Spleen (tissue), 13 donors: ENCODE measurements around the gene STON2. TPM values are rescaled to one million over a fixed set of nuclear protein-coding genes. Genes with fewer than 3 reads are reported as not detected.

ENCODE experiments used
- DNase-seq: peaks from one replicate; pipeline ENCODE4 v3.0.0-alpha.2; 2020
- H3K27ac ChIP-seq, 8 donors: fragments of 200-600 bp; sonication (generic) in 7 of 8; 1 replicate in 4 of 8; 2 replicates in 4 of 8; pipeline versions ENCODE4 v1.5.0 to v1.8.0; 2016 to 2021; ENCODE audit warnings: inconsistent platforms in 4 of 8, mild to moderate bottlenecking in 4 of 8, moderate library complexity in 1 of 8
- H3K27me3 ChIP-seq, 7 donors: fragments of 200-600 bp; sonication (generic) in 6 of 7; replicated peaks in 1 of 7; 1 replicate in 4 of 7; 2 replicates in 3 of 7; pipeline versions ENCODE4 v1.5.0 to v1.8.0; 2016 to 2021; ENCODE audit warnings: inconsistent platforms in 3 of 7, mild to moderate bottlenecking in 1 of 7
- H3K36me3 ChIP-seq, 6 donors: fragments of 200-600 bp; sonication (generic) in 5 of 6; 1 replicate in 4 of 6; 2 replicates in 2 of 6; pipeline versions ENCODE4 v1.5.0 to v1.8.0; 2016 to 2021; ENCODE audit warnings: inconsistent platforms in 2 of 6
- H3K4me1 ChIP-seq, 6 donors: fragments of 200-600 bp; sonication (generic) in 5 of 6; 1 replicate in 3 of 6; 2 replicates in 3 of 6; pipeline versions ENCODE4 v1.5.0 to v1.8.0; 2016 to 2021; ENCODE audit warnings: inconsistent platforms in 3 of 6
- H3K4me3 ChIP-seq, 8 donors: fragments of 200-600 bp; sonication (generic) in 7 of 8; 1 replicate in 4 of 8; 2 replicates in 4 of 8; pipeline versions ENCODE4 v1.5.0 to v1.8.0; 2016 to 2021; ENCODE audit warnings: inconsistent platforms in 4 of 8, mild to moderate bottlenecking in 4 of 8, moderate library complexity in 2 of 8
- H3K9me3 ChIP-seq, 8 donors: fragments of 200-600 bp; sonication (generic) in 7 of 8; 1 replicate in 4 of 8; 2 replicates in 4 of 8; pipeline versions ENCODE4 v1.5.0 to v1.8.0; 2016 to 2021; ENCODE audit warnings: inconsistent platforms in 4 of 8
- POLR2A ChIP-seq, 3 donors: fragments of 450-650 bp; IDR thresholded peaks; one replicate each; pipeline ENCODE4 v1.5.1; 2017; ENCODE audit warnings: antibody characterized with exemption in 3 of 3, mild to moderate bottlenecking in 1 of 3
- POLR2AphosphoS5 ChIP-seq, 3 donors: sonication (generic); formaldehyde crosslinking; IDR thresholded peaks; one replicate each; pipeline ENCODE4 v1.5.1; 2017; ENCODE audit warnings: antibody characterized with exemption in 3 of 3
- WGBS, 5 donors: extraction: QIAGEN DNeasy Blood & Tissue Kit in 3 of 5; methylation state at CpG; one replicate each; pipeline versions ENCODE4 v1.1.5 to v1.1.7; 2013 to 2018; 5-methylcytosine and 5-hydroxymethylcytosine counted together
- intact Hi-C: fragments of 100-400 bp; cut with DNase I; formaldehyde crosslinking; loops from one replicate; pipeline ENCODE4 v1.15.0; 2023; ENCODE audit warnings: low total_unique reads
- long read RNA-seq, 2 donors: transcript quantifications; one replicate each; lab custom pipeline, GENCODE V29; 2026
- polyA plus RNA-seq, 3 donors: library from polyadenylated mRNA; stranded (reverse); fragments of 200-250 nt; gene quantifications; one replicate each; pipeline ENCODE4 v1.2.1, GENCODE V29; 2013
- total RNA-seq, 7 donors: library from RNA; depleted of rRNA in 3 of 7; stranded (reverse); fragments of >200 nt in 3 of 7; fragmentation: NEBNext Ultra II Directional in 4 of 7; extraction: Animal tissue kit (Norgen Biotek cat#: 25700) in 4 of 7; gene quantifications; one replicate each; pipeline versions ENCODE4 v1.1.0 to v1.2.1, GENCODE V29; 2016 to 2021
- TF ChIP-seq, protein P1 (sequence below), 11 experiments: fragments of 200-600 bp in 7 of 11; fragments of 450-650 bp in 4 of 11; sonication (generic) in 4 of 11; IDR thresholded peaks in 8 of 11; conservative IDR thresholded peaks in 3 of 11; 1 replicate in 7 of 11; 2 replicates in 4 of 11; pipeline versions ENCODE4 v1.4.0 to v1.8.0; 2016 to 2021; ENCODE audit warnings: antibody characterized with exemption in 11 of 11, inconsistent platforms in 4 of 11, mild to moderate bottlenecking in 1 of 11
- donor health status: healthy with polysubstance abuse.
- donor health status: DM: no; HTN: no; CAD: no; lungs with moderate emphysema.
- donor health status: DM: no; HTN: no; CAD: no.
- donor health status: Bipolar disorder and iron deficiency.
- donor health status: healthy.
- donor health status: DM: no; HTN: no; CAD: no.
- donor health status: DM: yes; HTN: yes; CAD: no.

The STON2 gene
- total RNA-seq (100 to 1,000 TPM in 6 of 7 donors, 10 to 100 TPM in 1; 84.6 to 236 (median 190) TPM), polyA plus RNA-seq (10 to 100 TPM in 1 of 3 donors, 1 to 10 TPM in 2; 3.5 to 13.0 (median 4.7) TPM)
- long read RNA-seq, donor 1, partial matches to known transcripts = 24 of 26 reads
- long read RNA-seq, donor 1, other reads (novel, unspliced or antisense) = 0 of 26 reads
- long read RNA-seq, donor 2, partial matches to known transcripts = 11 of 21 reads
- long read RNA-seq, donor 2, other reads (novel, unspliced or antisense) = 8 of 21 reads

DNA sequence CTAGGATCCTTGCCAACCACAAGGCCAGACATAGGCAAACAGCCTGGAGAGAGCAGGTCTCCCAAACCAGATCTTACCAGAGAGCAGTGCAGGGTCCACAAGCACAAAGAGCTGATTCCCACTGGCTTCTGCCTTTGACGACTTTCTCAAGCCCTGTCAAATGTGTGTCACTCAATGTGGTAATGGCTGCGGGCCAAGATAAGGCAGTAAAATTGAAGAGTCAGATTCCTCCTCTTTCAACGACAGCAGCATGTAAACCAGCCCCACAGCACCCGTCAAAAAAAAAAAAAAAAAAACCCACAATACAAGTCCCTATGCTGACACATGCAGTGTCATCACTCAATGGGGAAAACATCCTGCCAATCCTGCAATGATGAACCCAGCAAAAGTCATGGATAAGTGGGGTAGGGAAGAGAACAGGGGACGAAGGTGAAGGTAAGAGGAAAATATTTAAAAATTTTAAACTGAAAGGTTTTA, at the start of gene STON2:
Gene STON2 (minus strand): TSS at position 123 of the 477 bp plus-strand sequence. CDS start 1,942 bp downstream, outside the sequence.
- peak within 1 kb of the TSS; percentile 29 to 76 (median 60) for H3K27ac ChIP-seq
- WGBS, 5 donors = 12 to 33% (median 19%) methylated on average over 5 of the region's 5 CpGs
- H3K9me3 ChIP-seq = no peaks in the 10 kb centered on the region
- no peak for DNase-seq
- intact Hi-C loops = no loop called here
- TF ChIP-seq, protein P1, sequence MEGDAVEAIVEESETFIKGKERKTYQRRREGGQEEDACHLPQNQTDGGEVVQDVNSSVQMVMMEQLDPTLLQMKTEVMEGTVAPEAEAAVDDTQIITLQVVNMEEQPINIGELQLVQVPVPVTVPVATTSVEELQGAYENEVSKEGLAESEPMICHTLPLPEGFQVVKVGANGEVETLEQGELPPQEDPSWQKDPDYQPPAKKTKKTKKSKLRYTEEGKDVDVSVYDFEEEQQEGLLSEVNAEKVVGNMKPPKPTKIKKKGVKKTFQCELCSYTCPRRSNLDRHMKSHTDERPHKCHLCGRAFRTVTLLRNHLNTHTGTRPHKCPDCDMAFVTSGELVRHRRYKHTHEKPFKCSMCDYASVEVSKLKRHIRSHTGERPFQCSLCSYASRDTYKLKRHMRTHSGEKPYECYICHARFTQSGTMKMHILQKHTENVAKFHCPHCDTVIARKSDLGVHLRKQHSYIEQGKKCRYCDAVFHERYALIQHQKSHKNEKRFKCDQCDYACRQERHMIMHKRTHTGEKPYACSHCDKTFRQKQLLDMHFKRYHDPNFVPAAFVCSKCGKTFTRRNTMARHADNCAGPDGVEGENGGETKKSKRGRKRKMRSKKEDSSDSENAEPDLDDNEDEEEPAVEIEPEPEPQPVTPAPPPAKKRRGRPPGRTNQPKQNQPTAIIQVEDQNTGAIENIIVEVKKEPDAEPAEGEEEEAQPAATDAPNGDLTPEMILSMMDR (IDR thresholded peaks at IDR 0.05 in 8 of 11, conservative IDR thresholded peaks at IDR 0.05 in 3 of 11) = no peak
- TF ChIP-seq POLR2AphosphoS5 (IDR thresholded peaks at IDR 0.05) = peak in 1 of 3 donors; percentile 71
- H3K4me3 ChIP-seq = peak within 1 kb of the TSS in 1 of 8 donors; percentile 26
- H3K27me3 ChIP-seq = peaks cover 0 to 3% (median 0%) of the 10 kb centered on the region in 7 donors
- peaks cover 0 to 26% (median 6%) of the 10 kb centered on the region in 6 donors for H3K36me3 ChIP-seq
- peaks cover 0 to 46% (median 13%) of the 10 kb centered on the region in 6 donors for H3K4me1 ChIP-seq

- H3K4me1 ChIP-seq = peaks cover 6 to 35% (median 20%) of the 10 kb centered on the region in 6 donors
- no peaks in the 10 kb centered on the region for H3K36me3 ChIP-seq
- no peak for DNase-seq
- H3K27ac ChIP-seq = peak overlapping the region in 4 of 8 donors; percentile 22 to 62 (median 57)
- TF ChIP-seq POLR2A (IDR thresholded peaks at IDR 0.05) (no peak), POLR2AphosphoS5 (IDR thresholded peaks at IDR 0.05) (no peak)
- TF ChIP-seq, protein P1 (IDR thresholded peaks at IDR 0.05 in 8 of 11, conservative IDR thresholded peaks at IDR 0.05 in 3 of 11) = no peak
- no peak overlapping the region for H3K4me3 ChIP-seq
- WGBS, 5 donors = 66 to 79% (median 79%) methylated on average over 6 of the region's 6 CpGs
- H3K9me3 ChIP-seq = no peaks in the 10 kb centered on the region
- peaks cover 0 to 21% (median 0%) of the 10 kb centered on the region in 7 donors for H3K27me3 ChIP-seq
- intact Hi-C loops = no loop called here
These were observed 49.5 kb upstream of the STON2 start for GRCh38 chr14:81449576-81449975.

GRCh38 chr14:81449114-81449513, 49.0 kb upstream of the STON2 start:
- peaks cover 6 to 35% (median 20%) of the 10 kb centered on the region in 6 donors for H3K4me1 ChIP-seq
- intact Hi-C loops = no loop called here
- H3K9me3 ChIP-seq = no peaks in the 10 kb centered on the region
- TF ChIP-seq POLR2AphosphoS5 (IDR thresholded peaks at IDR 0.05) = peak in 1 of 3 donors; percentile 40
- TF ChIP-seq, protein P1 (IDR thresholded peaks at IDR 0.05 in 8 of 11, conservative IDR thresholded peaks at IDR 0.05 in 3 of 11) = no peak
- peaks cover 0 to 21% (median 0%) of the 10 kb centered on the region in 7 donors for H3K27me3 ChIP-seq
- no peak overlapping the region for H3K4me3 ChIP-seq
- no peaks in the 10 kb centered on the region for H3K36me3 ChIP-seq
- peak overlapping the region in 6 of 8 donors; percentile 11 to 62 (median 52) for H3K27ac ChIP-seq
- no peak for DNase-seq
- 47 to 78% (median 60%) methylated on average over 4 of the region's 4 CpGs for WGBS, 5 donors

DNA sequence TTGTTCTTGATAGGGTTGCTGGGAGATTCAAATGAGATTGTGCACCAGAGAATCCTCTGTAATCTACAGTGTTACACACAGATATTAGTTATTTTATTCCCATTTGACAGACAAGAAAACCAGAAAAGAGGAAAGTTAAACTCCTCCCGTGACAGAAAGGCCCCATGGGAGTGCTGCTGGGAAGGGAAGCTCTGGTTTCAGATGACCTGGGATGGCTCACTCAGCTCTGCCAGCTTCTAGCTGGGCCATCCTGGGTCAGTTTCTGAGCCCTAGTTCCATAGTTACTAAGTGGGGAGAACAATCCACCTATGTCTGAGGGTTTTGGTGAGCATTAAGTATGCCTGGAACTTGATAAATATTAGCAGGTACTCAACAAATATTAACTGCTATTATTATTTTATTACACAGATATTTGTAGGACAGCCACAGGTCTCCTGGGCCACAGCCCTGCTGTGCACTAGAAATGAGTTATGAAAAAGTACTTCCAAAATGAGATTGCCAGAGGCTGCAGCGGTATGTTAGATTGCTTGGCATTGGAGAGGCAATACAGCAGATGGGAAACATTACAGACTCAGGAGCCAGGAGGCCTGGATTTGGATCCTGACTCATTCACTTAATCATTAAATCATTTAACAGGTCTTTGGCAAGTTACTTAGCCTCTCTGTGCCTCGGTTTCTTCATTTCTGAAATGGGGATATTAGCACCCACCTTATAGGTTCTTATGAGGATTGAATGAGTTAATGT, 47.1 kb upstream of the STON2 start:
- Histone ChIP-seq H3K9me3 (no peaks in the 10 kb centered on the region), H3K27me3 (peaks cover 0 to 28% (median 0%) of the 10 kb centered on the region in 7 donors), H3K4me3 (no peak overlapping the region), H3K36me3 (no peaks in the 10 kb centered on the region), H3K4me1 (peaks cover 0 to 22% (median 10%) of the 10 kb centered on the region in 6 donors), H3K27ac (no peak overlapping the region)
- intact Hi-C loops = no loop called here
- no peak for DNase-seq
- TF ChIP-seq POLR2AphosphoS5 (IDR thresholded peaks at IDR 0.05) = no peak
- TF ChIP-seq, protein P1 (IDR thresholded peaks at IDR 0.05 in 8 of 11, conservative IDR thresholded peaks at IDR 0.05 in 3 of 11) = no peak
- no peak for TF ChIP-seq POLR2A (IDR thresholded peaks at IDR 0.05)
- WGBS, 5 donors = 77 to 88% (median 82%) methylated on average over 3 of the region's 3 CpGs
